HEK293T (cell line): ENCODE measurements around the gene HRG.
"Not testable (repeated sequence)": the region's sequence is repeated elsewhere in the genome, so short reads cannot be mapped to it uniquely, and the experiment has no call there.

ENCODE experiments used
- CTCF ChIA-PET: fragments of 350-600 bp; formaldehyde crosslinking; extraction: SDS; loops from one replicate; lab custom pipeline; 2021; ENCODE audit warnings: antibody characterized with exemption, inconsistent platforms; lab: Yijun Ruan, JAX
- POLR2A ChIA-PET: fragments of 350-600 bp; formaldehyde crosslinking; extraction: SDS; loops from one replicate; lab custom pipeline; 2020; ENCODE audit warnings: antibody characterized with exemption, inconsistent platforms; lab: Yijun Ruan, JAX
- DNase-seq: peaks from one replicate; pipeline ENCODE4 v3.0.0; 2012; ENCODE audit warnings: mixed read lengths; ENCODE audit errors: extremely low spot score
- ARNT ChIP-seq: fragments of 450-650 bp; IDR thresholded peaks from 2 replicates; pipeline ENCODE4 v1.6.1; 2017; ENCODE audit warnings: mild to moderate bottlenecking
- BHLHE40 ChIP-seq: fragments of 450-650 bp; IDR thresholded peaks from 2 replicates; pipeline ENCODE4 v1.6.1; 2016; ENCODE audit warnings: mild to moderate bottlenecking, moderate library complexity, borderline replicate concordance
- CTBP1 ChIP-seq: fragments of 450-650 bp; IDR thresholded peaks from 2 replicates; pipeline ENCODE4 v1.6.1; 2016; ENCODE audit warnings: borderline replicate concordance
- ELF4 ChIP-seq: fragments of 450-650 bp; IDR thresholded peaks from 2 replicates; pipeline ENCODE4 v1.6.1; 2017; ENCODE audit warnings: antibody characterized with exemption
- FOXA1 ChIP-seq: fragments of 450-650 bp; IDR thresholded peaks from 2 replicates; pipeline ENCODE4 v1.6.1; 2016; ENCODE audit warnings: mild to moderate bottlenecking
- FOXK2 ChIP-seq: fragments of 450-650 bp; IDR thresholded peaks from 2 replicates; pipeline ENCODE4 v1.6.1; 2016; ENCODE audit warnings: mild to moderate bottlenecking
- FOXM1 ChIP-seq: fragments of 450-650 bp; IDR thresholded peaks from 2 replicates; pipeline ENCODE4 v1.6.1; 2017; ENCODE audit warnings: mild to moderate bottlenecking, borderline replicate concordance
- HDGF ChIP-seq: fragments of 450-650 bp; IDR thresholded peaks from 2 replicates; pipeline ENCODE4 v1.6.1; 2017; ENCODE audit warnings: antibody characterized with exemption, borderline replicate concordance
- L3MBTL2 ChIP-seq: fragments of 450-650 bp; conservative IDR thresholded peaks from 2 replicates; pipeline ENCODE4 v1.6.1; 2016; ENCODE audit warnings: mild to moderate bottlenecking
- LEF1 ChIP-seq: fragments of 450-650 bp; IDR thresholded peaks from 2 replicates; pipeline ENCODE4 v1.6.1; 2017; ENCODE audit warnings: mild to moderate bottlenecking, borderline replicate concordance
- NFRKB ChIP-seq: fragments of 450-650 bp; IDR thresholded peaks from 2 replicates; pipeline ENCODE4 v1.6.1; 2016; ENCODE audit warnings: mild to moderate bottlenecking, moderate library complexity
- PKNOX1 ChIP-seq: fragments of 450-650 bp; IDR thresholded peaks from 2 replicates; pipeline ENCODE4 v1.6.1; 2016
- SP1 ChIP-seq: fragments of 450-650 bp; IDR thresholded peaks from 2 replicates; pipeline ENCODE4 v1.6.1; 2017
- SUZ12 ChIP-seq: fragments of 450-650 bp; IDR thresholded peaks from 2 replicates; pipeline ENCODE4 v1.6.1; 2016; ENCODE audit warnings: mild to moderate bottlenecking
- TARDBP ChIP-seq: fragments of 450-650 bp; IDR thresholded peaks from 2 replicates; pipeline ENCODE4 v1.6.1; 2016
- ZNF384 ChIP-seq: fragments of 450-650 bp; IDR thresholded peaks from 2 replicates; pipeline ENCODE4 v1.6.1; 2016

HRG gene

GRCh38 chr3:186683979-186684378 is 18.2 kb downstream of the HRG start:
- POLR2A ChIA-PET, result no interaction called here
- DNase-seq, result no peak
- no peak for TF ChIP-seq LEF1
- no peak for TF ChIP-seq CTBP1
- TF ChIP-seq ELF4, result no peak
- no peak for TF ChIP-seq BHLHE40
- TF ChIP-seq SUZ12, result no peak
- TF ChIP-seq HDGF, result no peak
- TF ChIP-seq TARDBP, result no peak
- TF ChIP-seq FOXA1, result no peak
- TF ChIP-seq NFRKB, result no peak
- no peak for TF ChIP-seq FOXK2
- no peak for TF ChIP-seq ZNF384
- TF ChIP-seq FOXM1, result no peak
- no peak for TF ChIP-seq SP1
- TF ChIP-seq L3MBTL2, result no peak
- no peak for TF ChIP-seq ARNT
- no peak for TF ChIP-seq PKNOX1
- CTCF ChIA-PET, result interaction anchor here (0.6 kb wide), 1 partner anchor 99 kb away, joined by 3 read pairs; the partner anchor contains the start of gene EIF4A2

- DNase-seq, CTCF ChIA-PET, POLR2A ChIA-PET: not testable (repeated sequence)
These were observed 20.7 kb downstream of the HRG start for GRCh38 chr3:186686475-186686874.

- CTCF ChIA-PET, result no interaction called here
- no peak for TF ChIP-seq CTBP1
- no peak for TF ChIP-seq NFRKB
- TF ChIP-seq TARDBP, result no peak
- POLR2A ChIA-PET, result no interaction called here
- DNase-seq, result no peak
These were observed 21.4 kb downstream of the HRG start for GRCh38 chr3:186687120-186687651.

GRCh38 chr3:186690304-186690703 is 24.5 kb downstream of the HRG start:
- CTCF ChIA-PET, POLR2A ChIA-PET, DNase-seq: not testable (repeated sequence)

GRCh38 chr3:186691676-186692075 is 25.9 kb downstream of the HRG start:
- TF ChIP-seq L3MBTL2 (no peak), NFRKB (no peak), FOXM1 (no peak), FOXK2 (no peak), BHLHE40 (no peak), SP1 (no peak), TARDBP (no peak), ELF4 (no peak), ARNT (no peak), FOXA1 (no peak), CTBP1 (no peak), ZNF384 (no peak), LEF1 (no peak), PKNOX1 (no peak), SUZ12 (no peak), HDGF (no peak)
- CTCF ChIA-PET, result no interaction called here
- no peak for DNase-seq
- POLR2A ChIA-PET, result no interaction called here

GRCh38 chr3:186693843-186694242 is 28.0 kb downstream of the HRG start:
- CTCF ChIA-PET, result no interaction called here

More at GRCh38 chr3:186693843-186694242, 28.0 kb downstream of the HRG start:
- TF ChIP-seq FOXA1, result no peak
- no peak for TF ChIP-seq ELF4
- no peak for TF ChIP-seq ARNT
- no peak for TF ChIP-seq PKNOX1
- no peak for TF ChIP-seq CTBP1
- TF ChIP-seq FOXK2, result no peak
- no peak for TF ChIP-seq SP1
- no peak for TF ChIP-seq HDGF
- no peak for TF ChIP-seq SUZ12
- no peak for TF ChIP-seq L3MBTL2
- no peak for TF ChIP-seq ZNF384
- TF ChIP-seq LEF1, result no peak
- TF ChIP-seq NFRKB, result no peak
- no peak for TF ChIP-seq TARDBP
- no peak for TF ChIP-seq FOXM1
- no peak for TF ChIP-seq BHLHE40
- no peak for DNase-seq
- POLR2A ChIA-PET, result no interaction called here
